ENCODE data around the gene HDGFL1.

GRCh38 chr6:22544476-22544875 lies 24.9 kb upstream of the HDGFL1 start:
- TF ChIP-seq ZNF138 (CRISPR knock-in tag; conservative IDR thresholded peaks at IDR 0.05) (no peak), AR (CRISPR knock-in tag; IDR thresholded peaks at IDR 0.05) (no peak), RELA (CRISPR knock-in tag; IDR thresholded peaks at IDR 0.05; ENCODE audit: borderline replicate concordance) (no peak), CTCF (IDR thresholded peaks at IDR 0.05) (no peak), SOX15 (CRISPR knock-in tag; IDR thresholded peaks at IDR 0.05) (no peak)
